Lower lobe of right lung (tissue), 2 donors: Measurements from ENCODE around the gene ZNF768. TPM values are rescaled to one million over a fixed set of nuclear protein-coding genes. Genes with fewer than 3 reads are reported as not detected.

Experiments
- ATAC-seq, 2 donors: fragments of 200-7000 bp; cut with Tn5 transposase; one replicate each; pipeline ENCODE4 v1.9.1; 2020 to 2022; ENCODE audit warnings: mild to moderate bottlenecking in 2 of 2, moderate library complexity in 2 of 2
- DNase-seq: peaks from one replicate; pipeline ENCODE4 v3.0.0-alpha.2; 2020
- H3K27ac ChIP-seq: fragments of 200-600 bp; one replicate; pipeline ENCODE4 v1.8.0; 2022
- H3K27me3 ChIP-seq: fragments of 200-600 bp; one replicate; pipeline ENCODE4 v1.8.0; 2022; ENCODE audit warnings: low read depth
- H3K36me3 ChIP-seq: fragments of 200-600 bp; one replicate; pipeline ENCODE4 v1.8.0; 2022; ENCODE audit warnings: mild to moderate bottlenecking
- H3K4me1 ChIP-seq: fragments of 200-600 bp; one replicate; pipeline ENCODE4 v1.8.0; 2022
- H3K4me3 ChIP-seq: fragments of 200-600 bp; one replicate; pipeline ENCODE4 v1.8.0; 2022; ENCODE audit warnings: mild to moderate bottlenecking
- H3K9me3 ChIP-seq: fragments of 200-600 bp; one replicate; pipeline ENCODE4 v1.8.0; 2022
- CTCF ChIP-seq: fragments of 200-600 bp; IDR thresholded peaks from one replicate; pipeline ENCODE4 v1.8.0; 2022; ENCODE audit warnings: antibody characterized with exemption, mild to moderate bottlenecking
- intact Hi-C: fragments of 100-400 bp; cut with DNase I; formaldehyde crosslinking; loops from one replicate; pipeline ENCODE4 v1.11.0; 2022
- total RNA-seq: library from RNA; stranded (reverse); fragmentation: NEBNext Ultra II Directional; extraction: Animal tissue kit (Norgen Biotek cat#: 25700); gene quantifications from one replicate; pipeline ENCODE4 v1.2.1, GENCODE V29; 2021
- donor health status: DM: no; HTN: yes; CAD: no; lungs with severe emphysema.

ZNF768 gene
- total RNA-seq, 1 donor from 2014 or later, result 24.9 TPM

GRCh38 chr16:30532285-30533145 is 6.1 kb upstream of the ZNF768 start:
- DNase-seq (no peak), ATAC-seq (no peak)
- Histone ChIP-seq H3K4me3 (no peak overlapping the region), H3K36me3 (peaks cover 26% of the 10 kb centered on the region), H3K4me1 (peaks cover 44% of the 10 kb centered on the region), H3K27ac (no peak overlapping the region), H3K9me3 (no peaks in the 10 kb centered on the region), H3K27me3 (no peaks in the 10 kb centered on the region)
- intact Hi-C loops, result no loop called here
- TF ChIP-seq CTCF, result no peak

GRCh38 chr16:30530163-30531037 is 4.0 kb upstream of the ZNF768 start:
- no peak for TF ChIP-seq CTCF
- Histone ChIP-seq H3K27me3 (no peaks in the 10 kb centered on the region), H3K4me3 (no peak overlapping the region), H3K9me3 (no peaks in the 10 kb centered on the region), H3K36me3 (peaks cover 27% of the 10 kb centered on the region), H3K4me1 (peaks cover 38% of the 10 kb centered on the region), H3K27ac (peak overlapping the region; percentile 0)
- intact Hi-C loops, result no loop called here
- ATAC-seq (no peak), DNase-seq (no peak)

GRCh38 chr16:30528799-30529457 is 2.6 kb upstream of the ZNF768 start:
- Histone ChIP-seq H3K27me3 (no peaks in the 10 kb centered on the region), H3K9me3 (no peaks in the 10 kb centered on the region), H3K4me3 (no peak overlapping the region), H3K27ac (peak overlapping the region; percentile 98), H3K36me3 (peaks cover 38% of the 10 kb centered on the region), H3K4me1 (peaks cover 34% of the 10 kb centered on the region)
- no peak for TF ChIP-seq CTCF
- ATAC-seq (no peak), DNase-seq (no peak)
- intact Hi-C loops, result no loop called here

GRCh38 chr16:30527635-30528178 is 1.3 kb upstream of the ZNF768 start:
- ATAC-seq (no peak), DNase-seq (peak; percentile 57)
- no peak for TF ChIP-seq CTCF
- Histone ChIP-seq H3K27me3 (no peaks in the 10 kb centered on the region), H3K36me3 (peaks cover 32% of the 10 kb centered on the region), H3K4me3 (peak overlapping the region; percentile 88), H3K27ac (peak overlapping the region; percentile 98), H3K9me3 (no peaks in the 10 kb centered on the region), H3K4me1 (peaks cover 23% of the 10 kb centered on the region)
- intact Hi-C loops, result no loop called here
